BE2C (cell line): ENCODE measurements around the gene SORCS1.

Source experiments
- DNase-seq: peaks from one replicate; pipeline ENCODE4 v3.0.0-alpha.2; 2020
- H3K27me3 ChIP-seq: fragments of 250-450 bp; sonication (Bioruptor Pico); 2 replicates; pipeline ENCODE4 v1.5.1; 2020; ENCODE audit warnings: mild to moderate bottlenecking
- H3K36me3 ChIP-seq: fragments of 250-450 bp; sonication (Bioruptor Pico); 2 replicates; pipeline ENCODE4 v1.5.1; 2020; ENCODE audit warnings: mild to moderate bottlenecking
- H3K4me1 ChIP-seq: fragments of 250-450 bp; sonication (Bioruptor Pico); 2 replicates; pipeline ENCODE4 v1.5.1; 2020
- H3K4me3 ChIP-seq: 2 replicates; pipeline ENCODE4 v1.5.1; 2011; ENCODE audit warnings: low read depth, low read length
- H3K9me3 ChIP-seq: fragments of 250-450 bp; sonication (Bioruptor Pico); 2 replicates; pipeline ENCODE4 v1.5.1; 2020
- CTCF ChIP-seq: IDR thresholded peaks from 2 replicates; pipeline ENCODE4 v1.5.1; 2012; ENCODE audit warnings: mild to moderate bottlenecking, low read depth, low read length

SORCS1 gene

GRCh38 chr10:106705681-106706100 is 458.8 kb downstream of the SORCS1 start:
- DNase-seq = peak; percentile 80
- TF ChIP-seq CTCF = peak; percentile 93
- Histone ChIP-seq H3K27me3 (no peaks in the 10 kb centered on the region), H3K4me3 (no peak overlapping the region), H3K36me3 (no peaks in the 10 kb centered on the region), H3K4me1 (peaks cover 15% of the 10 kb centered on the region), H3K9me3 (no peaks in the 10 kb centered on the region)

GRCh38 chr10:106696239-106696638 is 468.3 kb downstream of the SORCS1 start:
- TF ChIP-seq CTCF = no peak
- Histone ChIP-seq H3K4me3 (no peak overlapping the region), H3K36me3 (no peaks in the 10 kb centered on the region), H3K27me3 (no peaks in the 10 kb centered on the region), H3K9me3 (no peaks in the 10 kb centered on the region), H3K4me1 (peaks cover 20% of the 10 kb centered on the region)
- DNase-seq = peak; percentile 10

- Histone ChIP-seq H3K4me3 (no peak overlapping the region), H3K27me3 (no peaks in the 10 kb centered on the region), H3K9me3 (no peaks in the 10 kb centered on the region), H3K36me3 (no peaks in the 10 kb centered on the region), H3K4me1 (peaks cover 20% of the 10 kb centered on the region)
- TF ChIP-seq CTCF = no peak
- no peak for DNase-seq
Observed at GRCh38 chr10:106694696-106695095, 469.8 kb downstream of the SORCS1 start.

GRCh38 chr10:106682175-106682574 is 482.3 kb downstream of the SORCS1 start:
- DNase-seq = no peak
- Histone ChIP-seq H3K36me3 (no peaks in the 10 kb centered on the region; the same call in 1 of the 2 replicates), H3K9me3 (no peaks in the 10 kb centered on the region), H3K27me3 (no peaks in the 10 kb centered on the region), H3K4me1 (no peaks in the 10 kb centered on the region), H3K4me3 (no peak overlapping the region)
- TF ChIP-seq CTCF = no peak

GRCh38 chr10:106680061-106680460 is 484.4 kb downstream of the SORCS1 start:
- no peak for TF ChIP-seq CTCF
- no peaks in the 10 kb centered on the region for H3K36me3 ChIP-seq
- no peaks in the 10 kb centered on the region for H3K9me3 ChIP-seq
- DNase-seq = no peak
- H3K4me3 ChIP-seq = no peak overlapping the region
- no peaks in the 10 kb centered on the region for H3K4me1 ChIP-seq
- H3K27me3 ChIP-seq = no peaks in the 10 kb centered on the region

- H3K36me3 ChIP-seq = no peaks in the 10 kb centered on the region
- no peaks in the 10 kb centered on the region for H3K9me3 ChIP-seq
- H3K4me3 ChIP-seq = no peak overlapping the region
- H3K4me1 ChIP-seq = no peaks in the 10 kb centered on the region
- no peak for TF ChIP-seq CTCF
- H3K27me3 ChIP-seq = no peaks in the 10 kb centered on the region
- no peak for DNase-seq
Observed at GRCh38 chr10:106679314-106679713, 485.2 kb downstream of the SORCS1 start.
